ENCODE data around the gene AR. TPM values are rescaled to one million over a fixed set of nuclear protein-coding genes. Genes with fewer than 3 reads are reported as not detected.

AR gene
- total RNA-seq, 6 experiments from 2014 or later, result 12.2 to 18.2 (median 15.5) TPM

DNA sequence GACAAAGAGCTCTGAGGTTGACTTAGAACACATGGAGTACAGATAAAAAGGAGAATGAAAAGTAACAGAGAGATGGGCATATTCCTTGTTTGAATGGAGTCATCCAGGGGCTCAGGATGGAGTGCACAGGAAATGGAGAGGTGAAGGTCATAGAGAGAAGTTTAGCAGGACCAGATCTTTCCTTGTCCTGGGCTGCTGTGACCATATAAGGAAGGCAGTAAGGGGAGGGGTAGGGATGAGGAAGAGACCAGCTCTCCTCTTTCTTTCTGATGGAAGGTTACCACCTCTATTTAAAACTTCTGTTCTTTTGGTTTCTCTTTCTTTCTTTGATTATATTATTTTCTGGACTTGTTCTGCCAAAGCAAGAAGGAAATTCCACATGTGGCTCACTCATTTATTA lies 27.0 kb downstream of the AR start:
- no peaks in the 10 kb centered on the region for H3K36me3 Mint-ChIP-seq (ENCODE audit: low read depth)
- DNase-seq, result no peak

GRCh38 chrX:67574696-67575095 lies 30.9 kb downstream of the AR start:
- Mint-ChIP-seq H3K4me3 (peak overlapping the region; percentile 50), H3K27me3 (ENCODE audit: insufficient read depth) (no peaks in the 10 kb centered on the region), H3K9me3 (no peaks in the 10 kb centered on the region), H3K27ac (peak overlapping the region; percentile 75), H3K4me1 (ENCODE audit: low read depth) (peaks cover 35% of the 10 kb centered on the region), H3K36me3 (ENCODE audit: low read depth) (0 out of 2 replicates have a peak, but pooled peaks cover 3% of the 10 kb centered on the region)
- no peak for TF ChIP-seq CTCF (IDR thresholded peaks at IDR 0.05)
- DNase-seq, result peak; percentile 47

More for the DNA sequence above, 27.0 kb downstream of the AR start:
- Mint-ChIP-seq H3K4me1 (ENCODE audit: low read depth) (peaks cover 71% of the 10 kb centered on the region), H3K27me3 (ENCODE audit: insufficient read depth) (no peaks in the 10 kb centered on the region), H3K4me3 (peak overlapping the region; percentile 42; the same call in 1 of the 2 replicates), H3K9me3 (no peaks in the 10 kb centered on the region), H3K27ac (peak overlapping the region; percentile 69)
- TF ChIP-seq CTCF (IDR thresholded peaks at IDR 0.05), result no peak

- peak overlapping the region; percentile 71 for H3K27ac Mint-ChIP-seq
- no peaks in the 10 kb centered on the region for H3K27me3 Mint-ChIP-seq (ENCODE audit: insufficient read depth)
- TF ChIP-seq CTCF (IDR thresholded peaks at IDR 0.05), result no peak
- peak; percentile 25 for DNase-seq
- H3K4me3 Mint-ChIP-seq, result no peak overlapping the region; the same call in 1 of the 2 replicates
- H3K36me3 Mint-ChIP-seq (ENCODE audit: low read depth), result peaks cover 5% of the 10 kb centered on the region
- peaks cover 27% of the 10 kb centered on the region for H3K4me1 Mint-ChIP-seq (ENCODE audit: low read depth)
- no peaks in the 10 kb centered on the region for H3K9me3 Mint-ChIP-seq
Measured at GRCh38 chrX:67582436-67582835, 38.6 kb downstream of the AR start.

DNA sequence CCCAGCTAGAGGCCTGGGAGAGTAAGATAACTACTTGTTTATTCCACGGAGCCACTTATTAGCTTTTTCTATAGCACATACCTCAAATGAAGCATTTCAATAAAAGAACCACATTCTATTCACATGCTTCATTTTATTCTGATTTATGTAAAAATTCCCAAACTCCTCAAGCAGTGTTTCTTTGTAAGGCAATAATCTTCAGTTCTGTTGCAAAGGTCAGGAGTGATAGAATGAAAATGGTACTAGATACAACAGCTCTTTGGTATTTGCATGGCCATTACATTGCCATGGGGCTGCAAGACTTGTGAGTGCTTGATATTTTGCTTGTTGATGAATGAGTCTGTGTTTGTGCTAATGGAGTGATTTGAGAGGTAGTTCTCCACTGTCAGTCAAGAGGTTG lies 39.4 kb downstream of the AR start:
- Mint-ChIP-seq H3K27me3 (ENCODE audit: insufficient read depth) (no peaks in the 10 kb centered on the region; the same call in 1 of the 2 replicates), H3K4me1 (ENCODE audit: low read depth) (peaks cover 33% of the 10 kb centered on the region), H3K36me3 (ENCODE audit: low read depth) (peaks cover 5% of the 10 kb centered on the region), H3K27ac (no peak overlapping the region), H3K9me3 (no peaks in the 10 kb centered on the region), H3K4me3 (no peak overlapping the region)
- DNase-seq, result no peak
- TF ChIP-seq CTCF (IDR thresholded peaks at IDR 0.05), result no peak

- TF ChIP-seq CTCF (IDR thresholded peaks at IDR 0.05), result no peak
- no peak for DNase-seq
Measured at GRCh38 chrX:67585401-67585800, 41.6 kb downstream of the AR start.

More at GRCh38 chrX:67585401-67585800, 41.6 kb downstream of the AR start:
- H3K4me3 Mint-ChIP-seq, result no peak overlapping the region
- no peak overlapping the region for H3K27ac Mint-ChIP-seq
- H3K4me1 Mint-ChIP-seq (ENCODE audit: low read depth), result peaks cover 38% of the 10 kb centered on the region
- no peaks in the 10 kb centered on the region for H3K9me3 Mint-ChIP-seq
- H3K27me3 Mint-ChIP-seq (ENCODE audit: insufficient read depth), result no peaks in the 10 kb centered on the region; the same call in 1 of the 2 replicates
- H3K36me3 Mint-ChIP-seq (ENCODE audit: low read depth), result peaks cover 9% of the 10 kb centered on the region

All from HFFc6 (cell line).